ENCODE data around the gene RPL13.

RPL13 gene

GRCh38 chr16:89581861-89582563, 21.5 kb downstream of the RPL13 start:
- Histone ChIP-seq H3K4me1 (ENCODE audit: control insufficient read depth, insufficient read depth, low read length) (no peaks in the 10 kb centered on the region), H3K4me3 (ENCODE audit: low read depth, low read length) (no peak overlapping the region), H3K27ac (ENCODE audit: extremely low read depth, low read depth, low read length) (no peak overlapping the region), H3K36me3 (ENCODE audit: control insufficient read depth in 2 of 2, insufficient read depth in 1 of 2, low read length in 2 of 2) (no peaks in the 10 kb centered on the region), H3K9me3 (ENCODE audit: control insufficient read depth, insufficient read depth, low read depth, low read length) (no peaks in the 10 kb centered on the region)
- ChIA-PET CTCF (no interaction called here), POLR2A (interaction anchor here (0.7 kb wide), 1 partner anchor 285 kb away, joined by 3 read pairs; no protein-coding TSS in a partner anchor)
- no peak for TF ChIP-seq ZNF48 (tag by site-specific recombination; IDR thresholded peaks at IDR 0.05)
- no peak for TF ChIP-seq REST (tag by site-specific recombination; IDR thresholded peaks at IDR 0.05)
- TF ChIP-seq ZNF132 (tag by site-specific recombination; IDR thresholded peaks at IDR 0.05; ENCODE audit: borderline replicate concordance) = no peak
- TF ChIP-seq ZNF202 (tag by site-specific recombination; IDR thresholded peaks at IDR 0.05; ENCODE audit: borderline replicate concordance) = no peak
- TF ChIP-seq ZNF670 (tag by site-specific recombination; IDR thresholded peaks at IDR 0.05; ENCODE audit: low read depth) = no peak

GRCh38 chr16:89582614-89583196, 22.2 kb downstream of the RPL13 start:
- Histone ChIP-seq H3K9me3 (ENCODE audit: control insufficient read depth, insufficient read depth, low read depth, low read length) (no peaks in the 10 kb centered on the region), H3K36me3 (ENCODE audit: control insufficient read depth in 2 of 2, insufficient read depth in 1 of 2, low read length in 2 of 2) (no peaks in the 10 kb centered on the region), H3K4me3 (ENCODE audit: low read depth, low read length) (no peak overlapping the region), H3K4me1 (ENCODE audit: control insufficient read depth, insufficient read depth, low read length) (no peaks in the 10 kb centered on the region), H3K27ac (ENCODE audit: extremely low read depth, low read depth, low read length) (no peak overlapping the region)
- ChIA-PET POLR2A (no interaction called here), CTCF (interaction anchor here (0.6 kb wide), 1 partner anchor 32 kb away, joined by 3 read pairs; no protein-coding TSS in a partner anchor)
- TF ChIP-seq MZF1 (tag by site-specific recombination; IDR thresholded peaks at IDR 0.05; ENCODE audit: borderline replicate concordance) (no peak), GFI1B (tag by site-specific recombination; IDR thresholded peaks at IDR 0.05) (no peak), ZNF558 (tag by site-specific recombination; IDR thresholded peaks at IDR 0.05) (no peak), ZNF837 (tag by site-specific recombination; IDR thresholded peaks at IDR 0.05) (no peak), ZNF629 (tag by site-specific recombination; IDR thresholded peaks at IDR 0.05) (no peak), OSR2 (tag by site-specific recombination; IDR thresholded peaks at IDR 0.05) (no peak)

- H3K9me3 ChIP-seq (ENCODE audit: control insufficient read depth, insufficient read depth, low read depth, low read length) = no peaks in the 10 kb centered on the region
- ChIA-PET POLR2A (no interaction called here), CTCF (interaction anchor here (0.6 to 0.9 kb wide), 3 partner anchors 9 to 77 kb away, joined by 3 read pairs; no protein-coding TSS in a partner anchor)
- no peak overlapping the region for H3K27ac ChIP-seq (ENCODE audit: extremely low read depth, low read depth, low read length)
- H3K36me3 ChIP-seq (ENCODE audit: control insufficient read depth in 2 of 2, insufficient read depth in 1 of 2, low read length in 2 of 2) = no peaks in the 10 kb centered on the region
- H3K4me3 ChIP-seq (ENCODE audit: low read depth, low read length) = no peak overlapping the region
- no peak for TF ChIP-seq OVOL3 (tag by site-specific recombination; IDR thresholded peaks at IDR 0.05)
- H3K4me1 ChIP-seq (ENCODE audit: control insufficient read depth, insufficient read depth, low read length) = no peaks in the 10 kb centered on the region
Observed at GRCh38 chr16:89583197-89583894, 22.9 kb downstream of the RPL13 start.
